GM18519 (cell line): Measurements from ENCODE around the gene SLC6A12.

Experiments used
- ATAC-seq: cut with Tn5 transposase; IDR thresholded peaks from one replicate; pipeline ENCODE4 v1.9.1; 2021; ENCODE audit warnings: mild to moderate bottlenecking, moderate library complexity; ENCODE audit not compliant: unreplicated experiment, low FRiP score

Gene SLC6A12

GRCh38 chr12:214003-214741 is at the start of gene SLC6A12:
SLC6A12 (minus strand) TSS chr12:214157; CDS start chr12:209986, 4,171 bp downstream.
- ATAC-seq: no peak

- no peak for ATAC-seq
These were observed 49.6 kb upstream of the SLC6A12 start for GRCh38 chr12:263574-263973.

GRCh38 chr12:262817-263216 is 48.9 kb upstream of the SLC6A12 start, which contains the start of gene SLC6A13:
SLC6A13 (minus strand) TSS chr12:262836; CDS start chr12:260052, 2,784 bp downstream.
- ATAC-seq: no peak

GRCh38 chr12:262113-262512 is 48.2 kb upstream of the SLC6A12 start:
- ATAC-seq: no peak

GRCh38 chr12:257521-258321 is 43.8 kb upstream of the SLC6A12 start:
- no peak for ATAC-seq

GRCh38 chr12:256958-257357 is 43.0 kb upstream of the SLC6A12 start:
- ATAC-seq: no peak

- no peak for ATAC-seq
These were observed 42.3 kb upstream of the SLC6A12 start for GRCh38 chr12:256225-256624.

- no peak for ATAC-seq
These were observed 41.0 kb upstream of the SLC6A12 start for GRCh38 chr12:254912-255311.

- no peak for ATAC-seq
These were observed 40.1 kb upstream of the SLC6A12 start for GRCh38 chr12:254039-254438.

GRCh38 chr12:253116-253831 is 39.3 kb upstream of the SLC6A12 start:
- no peak for ATAC-seq

- ATAC-seq: no peak
These were observed 38.7 kb upstream of the SLC6A12 start for GRCh38 chr12:252636-253035.

GRCh38 chr12:247271-247670 is 33.3 kb upstream of the SLC6A12 start:
- ATAC-seq: no peak

- ATAC-seq: no peak
These were observed 29.4 kb upstream of the SLC6A12 start for GRCh38 chr12:243381-243780.

- no peak for ATAC-seq
These were observed 28.5 kb upstream of the SLC6A12 start for GRCh38 chr12:242496-242895.

GRCh38 chr12:241266-241665 is 27.3 kb upstream of the SLC6A12 start:
- ATAC-seq: no peak

- ATAC-seq: no peak
These were observed 26.6 kb upstream of the SLC6A12 start for GRCh38 chr12:240566-240965.

- no peak for ATAC-seq
These were observed 24.9 kb upstream of the SLC6A12 start for GRCh38 chr12:238736-239398.

GRCh38 chr12:238116-238515 is 24.2 kb upstream of the SLC6A12 start:
- no peak for ATAC-seq

- no peak for ATAC-seq
These were observed 23.3 kb upstream of the SLC6A12 start for GRCh38 chr12:237026-237815.

- ATAC-seq: no peak
These were observed 22.5 kb upstream of the SLC6A12 start for GRCh38 chr12:236445-236844.
